ENCODE results near the gene FAF1.
"Not testable (repeated sequence)": the region's sequence is repeated elsewhere in the genome, so short reads cannot be mapped to it uniquely, and the experiment has no call there.

The FAF1 gene

DNA sequence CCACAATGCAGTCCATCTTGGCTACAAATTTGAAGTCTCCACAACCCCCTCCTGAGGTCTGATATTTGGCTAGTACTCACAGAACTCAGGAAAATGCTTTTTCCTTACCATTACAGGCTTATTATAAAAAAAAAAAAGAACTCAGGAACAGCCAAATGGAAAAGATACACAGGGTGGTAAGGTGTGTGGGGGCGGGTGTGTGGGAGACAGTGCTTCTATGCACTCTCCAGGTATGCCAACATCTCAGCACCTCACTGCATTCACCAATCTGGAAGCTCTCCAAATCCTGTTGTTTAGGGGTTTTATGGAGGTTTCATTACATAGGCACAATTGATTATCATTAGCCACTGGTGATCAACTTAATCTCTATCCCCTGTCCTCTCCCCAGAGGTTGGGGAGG is 126.9 kb downstream of the FAF1 start:
- no peak for DNase-seq

DNA sequence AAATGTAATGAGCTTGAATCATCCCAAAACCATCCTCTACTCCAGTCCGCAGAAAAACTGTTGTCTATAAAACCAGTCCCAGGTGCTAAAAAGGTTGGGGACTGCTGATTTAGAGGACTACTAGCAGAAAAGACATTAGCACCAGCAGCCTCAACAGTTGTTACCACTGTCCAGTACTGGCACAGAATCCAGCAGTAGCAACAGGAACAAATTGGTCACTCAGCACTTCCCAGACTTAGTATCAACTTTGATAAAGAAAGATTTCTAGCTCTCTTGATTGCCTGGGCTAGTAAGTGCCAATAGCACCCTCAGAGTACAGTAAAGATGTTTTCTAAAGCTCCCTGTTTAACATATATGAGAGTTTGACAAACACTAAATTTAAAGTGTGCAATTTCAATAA is 127.9 kb downstream of the FAF1 start:
- no peak for DNase-seq

DNA sequence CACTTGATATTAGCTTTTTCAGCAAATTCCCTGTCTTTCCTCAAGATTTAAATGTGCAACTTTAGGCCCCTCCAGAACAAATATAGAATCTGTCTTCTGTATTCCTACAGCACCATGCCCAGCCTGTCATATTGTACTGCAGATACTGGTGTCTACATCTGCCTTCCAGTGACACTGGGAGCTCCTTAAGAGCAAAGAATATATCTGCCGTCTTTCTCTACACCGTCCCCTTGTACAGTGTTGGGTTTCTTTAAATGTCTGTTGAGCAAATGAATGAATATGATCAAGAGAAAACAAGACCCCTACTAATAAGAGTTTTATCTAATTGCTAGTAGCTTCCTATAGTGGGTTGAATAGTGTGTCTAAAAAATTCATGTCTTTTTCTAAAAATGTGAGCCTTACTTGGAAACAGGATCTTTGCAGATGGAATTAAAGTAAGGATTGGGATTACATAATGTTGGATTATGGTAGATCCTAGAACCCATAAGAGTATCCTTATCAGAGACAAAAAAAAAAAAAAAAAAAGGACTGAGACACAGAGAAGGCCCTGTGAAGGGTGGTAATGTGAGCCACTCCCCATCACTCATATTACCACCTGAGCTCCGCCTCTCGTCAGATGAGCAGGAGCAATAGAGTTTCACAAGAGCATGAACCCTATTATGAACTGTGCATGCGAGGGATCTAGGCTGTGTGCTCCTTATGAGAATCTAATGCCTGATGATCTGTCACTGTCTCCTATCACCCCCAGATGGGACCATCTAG is 128.6 kb downstream of the FAF1 start:
- DNase-seq: no peak

DNA sequence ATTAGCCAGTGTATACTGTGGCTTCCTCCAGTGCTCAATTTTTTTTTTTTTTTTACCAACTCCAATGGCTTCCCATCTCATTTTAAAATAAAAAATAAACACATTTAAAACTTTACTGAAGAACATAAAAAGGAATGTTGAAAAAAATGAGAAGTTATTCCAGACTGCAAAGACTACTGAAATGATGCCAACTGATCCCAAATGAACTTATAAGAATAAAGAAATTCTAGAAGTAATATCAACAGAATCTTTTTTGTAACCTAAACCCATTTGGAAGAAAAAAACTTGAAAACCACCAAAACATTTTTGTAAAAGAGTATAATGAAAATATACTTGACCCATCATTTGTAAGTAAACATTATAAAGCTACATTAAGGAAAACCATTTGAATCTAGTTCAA is 129.4 kb downstream of the FAF1 start:
- no peak for DNase-seq

DNA sequence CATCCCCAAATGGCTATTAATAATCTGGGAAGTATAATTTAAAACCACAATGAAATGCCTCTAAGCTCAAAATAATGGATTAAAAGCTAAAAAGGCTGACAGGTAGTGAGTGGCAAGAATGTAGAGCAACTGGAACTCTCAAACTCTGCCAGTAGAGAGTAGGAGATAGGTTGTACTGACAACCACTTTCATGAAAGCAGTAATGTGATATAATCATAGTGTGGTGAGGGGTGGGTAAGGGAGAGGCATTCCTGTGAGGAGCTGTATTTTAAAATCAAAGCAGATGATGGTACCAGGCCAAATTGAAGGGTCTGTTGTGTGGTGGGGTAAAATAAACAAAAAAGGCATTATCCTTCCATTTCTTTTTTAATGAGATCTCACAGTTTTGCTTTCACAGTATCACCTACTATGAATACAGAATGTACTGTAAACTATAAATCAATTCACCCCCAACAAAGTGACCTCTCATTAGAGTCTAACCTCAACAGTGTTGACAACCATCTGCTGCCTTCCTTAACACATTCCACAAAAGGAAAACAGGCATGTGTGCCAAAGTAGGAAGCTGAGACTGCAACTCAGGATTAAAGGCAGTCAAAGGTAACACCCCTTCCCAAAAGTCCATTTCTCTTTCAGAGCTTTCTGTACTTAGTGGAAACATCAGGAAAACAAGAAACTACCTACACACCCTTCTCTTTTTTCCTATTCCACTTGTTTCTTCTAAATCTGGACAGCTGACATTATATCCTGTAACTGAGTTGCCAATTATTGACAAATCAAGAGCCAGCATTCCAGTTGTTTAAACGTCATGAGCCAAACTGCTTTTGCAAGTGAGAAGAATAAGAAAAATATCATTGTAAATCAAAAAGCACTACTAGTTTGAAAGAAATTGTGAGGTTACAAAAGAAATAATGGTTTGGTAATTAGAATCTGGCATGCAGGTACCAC is 130.8 kb downstream of the FAF1 start:
- DNase-seq: no peak

DNA sequence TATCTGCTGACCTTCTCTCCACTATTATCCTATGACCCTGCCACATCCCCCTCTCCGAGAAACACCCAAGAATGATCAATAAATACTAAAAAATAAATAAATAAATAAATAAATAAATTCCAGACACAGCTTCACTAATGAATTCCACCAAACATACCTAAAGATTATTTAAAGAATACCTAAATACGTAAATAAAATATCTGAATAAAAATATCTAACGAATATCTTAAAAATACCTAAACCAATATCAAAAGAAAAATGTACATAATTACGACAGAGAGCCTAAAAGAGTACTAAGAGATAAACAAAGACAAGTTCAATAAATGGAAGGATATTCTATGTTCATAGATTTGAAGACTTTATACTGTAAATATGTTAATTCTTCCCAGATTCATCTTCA is 132.5 kb downstream of the FAF1 start:
- DNase-seq: no peak

DNA sequence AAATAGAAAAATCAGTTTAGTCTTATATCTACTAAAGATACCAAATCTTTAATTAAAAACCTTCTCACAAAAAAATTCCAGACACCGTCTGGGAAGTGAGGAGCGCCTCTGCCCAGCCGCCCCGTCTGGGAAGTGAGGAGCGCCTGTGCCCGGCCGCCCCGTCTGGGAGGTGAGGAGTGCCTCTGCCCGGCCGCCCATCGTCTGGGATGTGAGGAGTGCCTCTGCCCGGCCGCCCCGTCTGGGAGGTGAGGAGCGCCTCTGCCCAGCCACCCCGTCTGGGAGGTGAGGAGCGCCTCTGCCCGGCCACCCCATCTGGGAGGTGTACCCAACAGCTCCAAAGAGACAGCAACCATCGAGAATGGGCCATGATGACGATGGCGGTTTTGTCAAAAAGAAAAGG is 133.3 kb downstream of the FAF1 start:
- DNase-seq: not testable (repeated sequence)

DNA sequence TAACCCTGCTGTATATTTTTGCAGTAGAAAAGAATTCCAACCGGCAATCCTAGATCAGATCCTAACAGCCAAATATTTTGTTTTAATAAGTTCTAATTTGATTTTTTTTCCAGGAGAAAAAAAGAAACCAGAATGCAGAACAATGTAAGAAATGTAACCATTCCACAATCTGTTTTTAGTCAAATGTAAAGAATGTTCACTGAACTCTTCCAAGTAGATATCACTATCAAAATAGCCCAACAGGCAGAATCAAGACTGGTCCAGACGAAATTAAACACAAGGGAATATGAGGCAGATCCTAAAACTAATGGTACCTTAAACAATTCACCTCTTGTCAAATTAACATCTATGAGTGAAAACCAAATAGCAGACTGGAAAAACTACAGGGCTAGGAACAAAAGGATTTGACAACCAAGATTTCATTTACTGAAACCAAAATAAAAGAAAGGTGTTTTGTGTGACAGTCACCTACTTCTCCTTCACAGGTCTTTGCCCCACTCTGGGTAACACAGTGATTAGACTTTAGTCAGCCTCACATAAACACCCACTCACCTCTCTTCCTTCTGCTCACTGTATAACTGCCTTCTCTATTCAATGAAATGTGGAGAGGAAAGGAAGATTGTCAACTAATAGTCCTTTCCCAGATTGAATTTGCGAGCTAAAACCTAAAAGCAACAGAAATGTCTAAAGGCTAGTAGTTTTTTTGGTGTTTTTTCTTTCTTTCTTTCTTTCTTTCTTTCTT is 137.9 kb downstream of the FAF1 start:
- DNase-seq: no peak

DNA sequence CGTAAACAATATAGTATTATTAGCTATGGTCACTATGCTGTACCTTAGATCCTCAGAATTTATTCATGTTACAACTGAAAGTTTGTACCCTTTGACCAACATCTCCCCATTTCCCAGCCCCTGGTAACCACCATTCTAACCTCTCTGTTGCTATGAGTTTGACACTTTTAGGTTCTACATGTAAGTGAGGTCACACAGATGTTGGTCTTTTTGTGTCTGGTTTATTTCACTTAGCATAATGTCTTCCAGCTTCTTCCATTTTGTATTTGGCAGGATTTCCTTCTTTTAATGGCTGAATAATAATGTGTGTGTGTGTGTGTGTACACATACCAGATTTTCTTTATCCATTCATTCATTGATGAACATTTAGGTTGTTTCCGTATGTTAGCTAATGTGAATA is 139.5 kb downstream of the FAF1 start:
- DNase-seq: no peak

DNA sequence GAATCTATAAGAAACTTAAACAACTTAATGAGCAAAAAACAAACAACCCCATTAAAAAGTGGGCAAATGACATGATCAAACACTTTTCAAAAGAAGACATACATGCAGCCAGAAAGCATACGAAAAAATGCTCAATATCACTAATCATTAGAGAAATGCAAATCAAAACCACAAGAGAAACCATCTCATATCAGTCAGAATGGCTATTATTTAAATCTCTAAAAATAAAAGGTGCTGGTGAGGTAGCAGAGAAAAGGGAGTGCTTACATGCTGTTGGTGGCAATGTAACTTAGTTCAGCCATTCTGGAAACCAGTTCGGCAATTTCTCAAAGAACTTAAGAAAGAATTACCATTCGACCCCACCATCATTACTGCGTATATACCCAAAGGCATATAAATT is 147.7 kb downstream of the FAF1 start:
- no peak for DNase-seq

DNA sequence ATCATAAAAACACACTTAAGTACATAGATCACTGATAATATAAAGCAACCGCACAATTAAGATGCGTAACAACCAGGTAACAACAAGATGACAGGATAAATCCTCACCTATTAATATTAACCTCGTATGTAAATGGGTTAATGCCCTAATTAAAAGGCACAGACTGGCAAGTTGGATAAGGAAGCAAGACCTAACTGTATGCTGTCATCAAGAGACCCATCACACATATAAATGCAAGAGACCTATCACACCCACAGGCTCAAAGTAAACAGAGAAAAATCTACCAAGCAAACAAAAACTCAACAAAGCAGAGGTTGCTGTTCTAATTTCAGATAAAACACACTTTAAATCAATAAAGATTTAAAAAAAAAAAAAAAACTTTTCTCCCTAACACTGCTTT is 151.8 kb downstream of the FAF1 start:
- DNase-seq: no peak

DNA sequence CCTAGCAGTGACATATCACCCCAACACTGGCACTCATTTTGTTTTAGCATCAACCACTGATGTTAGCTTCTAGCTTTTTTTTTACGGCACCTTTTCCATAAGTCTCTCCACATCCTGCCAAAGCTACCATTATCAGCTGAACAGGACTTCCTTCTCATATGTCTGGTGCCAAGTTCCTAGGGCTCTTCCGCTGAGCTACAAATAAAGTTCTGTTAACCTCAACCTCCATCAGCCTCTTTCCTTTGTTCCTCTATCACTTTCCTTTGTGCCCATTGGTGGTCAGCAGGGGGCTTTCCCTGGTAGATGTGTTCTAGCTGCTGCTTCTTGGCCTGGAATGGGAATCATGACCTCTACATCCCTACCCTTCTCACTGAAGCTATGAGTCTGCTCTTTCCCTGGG is 163.8 kb downstream of the FAF1 start:
- no peak for DNase-seq

DNA sequence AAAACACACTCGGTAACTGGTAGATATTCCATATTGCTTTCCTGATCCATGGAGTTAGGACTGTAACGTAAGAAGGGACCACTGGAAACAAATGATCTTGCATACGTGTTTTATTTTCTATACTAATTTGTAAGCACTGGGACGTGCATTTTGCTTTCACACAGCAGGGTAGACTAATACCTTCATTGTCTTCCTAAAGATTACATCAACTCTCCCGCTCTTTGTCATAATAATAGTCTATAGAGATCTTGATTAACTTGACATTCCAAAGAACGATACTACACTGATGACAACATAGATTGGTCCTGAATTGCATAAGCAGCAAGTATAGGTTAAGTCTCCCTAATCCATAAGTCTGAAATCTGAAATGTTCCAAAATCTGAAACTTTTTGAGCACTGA is 166.5 kb downstream of the FAF1 start:
- DNase-seq: no peak

DNA sequence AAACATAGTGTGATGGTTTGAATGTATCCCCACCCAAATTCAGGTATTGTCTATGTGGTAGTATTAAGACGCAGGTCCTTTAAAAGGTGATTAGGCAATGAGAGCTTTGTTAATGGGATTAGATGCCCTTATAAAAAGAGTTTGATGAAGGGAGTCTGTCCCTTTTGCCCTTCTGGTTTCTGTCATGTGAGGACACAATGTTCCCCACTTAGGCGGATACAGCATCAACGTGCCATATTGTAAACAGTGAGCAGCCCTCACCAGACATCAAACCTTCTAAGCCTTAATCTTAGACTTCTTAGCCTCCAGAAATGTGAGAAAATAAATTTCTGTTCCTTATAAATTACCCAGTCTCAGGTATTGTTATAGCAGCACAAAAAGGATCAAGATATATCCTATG is 172.8 kb downstream of the FAF1 start:
- DNase-seq: no peak

DNA sequence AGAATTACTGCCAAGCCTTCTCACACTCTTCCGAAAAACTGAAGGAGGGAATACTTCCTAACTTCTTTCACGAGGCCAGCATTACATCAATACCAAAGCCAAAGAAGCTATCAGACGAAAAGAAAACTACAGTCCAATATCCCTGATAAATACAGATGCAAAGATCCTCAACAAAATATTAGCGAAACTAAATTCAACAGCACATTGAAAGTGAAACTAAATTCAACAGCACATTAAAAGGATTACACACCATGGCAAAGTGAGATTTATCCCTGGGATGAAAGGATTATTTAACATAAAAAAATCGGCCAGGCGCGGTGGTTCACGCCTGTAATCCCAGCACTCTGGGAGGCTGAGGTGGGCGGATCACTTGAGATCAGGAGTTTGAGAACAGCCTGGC is 176.8 kb downstream of the FAF1 start:
- DNase-seq: no peak

DNA sequence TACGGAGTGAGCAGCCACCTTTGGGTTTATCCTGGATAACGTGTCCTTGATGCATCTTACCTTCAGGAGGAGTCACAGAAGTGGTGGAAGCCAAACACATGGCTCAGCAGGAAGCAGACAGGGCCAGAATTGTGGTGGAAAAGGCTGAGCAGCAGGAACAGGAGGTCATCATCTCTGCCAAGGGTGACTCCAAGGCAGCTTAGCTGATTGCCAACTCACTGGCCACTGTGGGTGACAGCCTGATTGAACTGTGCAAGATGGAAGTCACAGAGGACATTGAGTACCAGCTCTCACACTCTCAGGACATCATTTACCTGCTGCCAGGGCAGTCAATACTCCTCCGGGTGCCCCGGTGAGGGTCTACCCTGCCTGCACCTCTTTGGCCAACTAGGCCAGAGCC is 179.3 kb downstream of the FAF1 start:
- DNase-seq: no peak

DNA sequence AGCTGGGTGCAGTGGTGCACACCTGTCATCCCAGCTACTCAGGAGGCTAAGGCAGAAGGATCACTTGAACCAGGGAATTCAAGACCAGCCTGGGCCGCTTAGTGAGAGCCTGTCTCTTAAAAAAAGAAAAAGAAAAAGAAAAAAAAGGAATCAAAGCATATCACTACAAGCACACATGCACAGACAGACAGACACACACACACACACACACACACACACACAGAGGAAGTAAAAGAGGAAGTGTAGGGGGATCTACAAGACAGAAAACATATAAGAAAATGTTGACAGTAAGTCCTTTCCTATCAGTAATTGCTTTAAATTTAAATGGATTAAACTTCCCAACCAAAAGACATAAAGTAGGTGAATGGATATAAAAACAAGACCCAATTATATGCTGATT is 180.3 kb downstream of the FAF1 start:
- no peak for DNase-seq

DNA sequence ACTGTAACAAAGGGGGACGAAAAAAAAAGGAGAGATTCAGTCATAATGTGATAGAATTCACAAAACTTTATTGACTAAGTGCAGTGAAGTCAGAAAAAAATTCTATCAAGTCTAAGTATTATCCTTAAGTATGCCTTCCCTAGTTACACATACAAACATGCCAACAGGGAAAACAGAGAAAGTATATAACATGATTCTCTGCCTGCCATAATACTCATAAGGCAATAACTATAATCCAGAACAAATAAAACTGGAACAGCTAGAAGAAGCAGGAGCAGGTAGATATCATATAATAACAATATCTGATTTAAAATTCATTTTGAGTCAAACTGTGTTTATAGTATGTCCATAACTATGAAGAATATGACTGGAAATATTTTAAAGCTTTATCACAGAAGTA is 184.3 kb downstream of the FAF1 start:
- no peak for DNase-seq

DNA sequence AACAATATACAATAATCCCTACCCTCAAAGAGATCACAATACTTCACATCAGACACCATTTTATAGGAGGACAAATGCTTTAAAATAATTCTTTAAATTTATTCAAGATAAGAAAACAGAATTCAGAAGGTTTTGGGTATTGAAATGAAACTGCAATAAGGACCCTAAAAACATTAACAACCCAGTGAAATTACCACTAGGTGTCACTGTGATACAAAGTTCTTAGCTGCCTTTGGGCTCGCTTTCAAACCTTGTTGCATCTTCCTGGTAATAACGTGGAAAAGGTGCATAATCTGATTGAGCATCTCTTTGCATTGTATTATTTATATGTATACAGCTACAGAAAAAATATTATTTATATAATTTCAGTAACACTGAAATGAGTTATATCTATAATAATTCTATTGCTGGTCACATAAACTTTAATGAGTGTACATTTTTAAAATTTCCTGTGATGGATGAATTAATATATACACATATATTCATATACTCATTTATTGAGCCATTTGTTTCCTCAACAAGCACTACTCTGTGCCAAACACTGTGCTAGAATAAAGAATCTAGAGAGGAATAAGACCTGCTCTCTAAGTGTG is 185.2 kb downstream of the FAF1 start:
- DNase-seq: no peak

DNA sequence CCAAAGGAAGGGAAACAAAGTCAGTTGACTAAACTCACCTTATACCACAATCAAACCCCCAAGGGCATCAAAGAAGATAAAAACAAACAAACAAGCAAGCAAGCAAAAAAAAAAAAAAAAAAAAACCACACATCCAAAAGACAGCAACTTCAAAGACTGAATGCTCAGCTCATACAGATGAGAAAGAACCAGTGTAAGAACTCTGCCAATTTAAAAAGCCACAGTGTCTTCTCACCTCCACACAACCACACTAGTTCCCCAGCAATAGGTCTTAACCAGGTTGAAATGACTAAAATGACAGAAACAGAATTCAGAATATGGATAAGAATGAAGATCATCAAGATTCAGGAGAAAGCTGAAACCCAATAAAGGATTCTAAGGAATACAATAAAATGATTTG is 193.4 kb downstream of the FAF1 start:
- no peak for DNase-seq

DNA sequence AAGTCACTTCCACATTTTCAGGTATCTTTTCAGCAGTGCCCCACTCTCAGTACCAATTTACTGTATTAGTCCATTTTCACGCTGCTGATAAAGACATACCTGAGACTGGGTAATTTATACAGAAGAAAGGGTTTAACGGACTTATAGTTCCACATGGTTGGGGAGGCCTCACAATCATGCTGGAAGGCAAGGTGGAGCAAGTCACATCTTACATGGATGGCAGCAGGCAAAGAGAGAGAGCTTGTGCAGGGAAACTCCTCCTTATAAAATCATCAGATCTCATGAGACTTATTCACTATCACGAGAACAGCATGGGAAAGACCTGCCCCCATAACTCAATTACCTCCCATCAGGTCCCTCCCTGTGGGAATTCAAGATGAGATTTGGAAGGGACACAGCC is 203.5 kb downstream of the FAF1 start:
- not testable (repeated sequence) for DNase-seq

DNA sequence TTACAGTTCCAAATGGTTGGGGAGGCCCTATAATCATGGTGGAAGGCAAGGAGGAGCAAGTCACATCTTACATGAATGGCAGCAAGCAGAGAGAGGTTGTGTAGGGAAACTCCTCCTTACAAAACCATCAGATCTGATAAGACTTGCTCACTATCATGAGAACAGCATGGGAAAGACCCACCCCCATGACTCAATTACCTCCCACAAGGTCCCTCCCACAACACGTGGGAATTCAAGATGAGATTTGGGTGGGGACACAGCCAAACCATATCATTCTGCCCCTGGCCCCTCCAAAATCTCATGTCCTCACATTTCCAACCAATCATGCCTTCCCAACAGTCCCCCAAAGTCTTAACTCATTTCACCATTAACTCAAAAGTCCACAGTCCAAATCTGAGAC is 205.3 kb downstream of the FAF1 start:
- DNase-seq: not testable (repeated sequence)

DNA sequence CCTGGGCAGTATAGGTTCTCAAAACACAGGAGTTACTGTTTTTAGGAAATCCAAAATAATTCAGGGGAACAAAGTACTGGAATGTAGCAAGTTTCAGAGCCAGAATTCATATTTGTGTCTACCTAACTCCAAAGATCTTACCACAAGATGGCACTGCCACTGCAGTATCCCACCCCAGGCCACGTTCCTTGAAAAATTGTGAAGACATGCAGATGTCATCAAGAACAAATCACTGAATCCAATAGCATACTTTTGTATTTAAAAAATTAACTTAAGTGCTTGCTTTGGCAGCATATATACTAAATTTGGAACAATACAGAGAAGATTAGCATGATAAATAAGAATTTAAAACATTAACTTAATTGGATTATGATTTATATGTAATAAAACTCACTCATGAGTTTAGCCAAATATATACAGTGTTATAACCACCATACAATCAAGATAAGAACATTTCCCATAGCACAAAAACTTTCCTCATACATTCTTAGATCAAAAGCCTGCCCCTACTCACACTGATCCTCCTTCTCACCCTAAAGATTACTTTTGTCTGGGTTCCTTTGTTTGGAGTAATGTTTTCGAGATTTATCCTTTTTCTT is 209.9 kb downstream of the FAF1 start:
- DNase-seq: no peak

Data from activated CD4-positive, alpha-beta T cell treated with anti-CD3 and anti-CD28 coated beads, Interleukin-2, amount 50 U/mL, for 4 hours (primary cell).